GM23338 (cell line): ENCODE data around the gene NUP205.

Source experiments
- CREB1 ChIP-seq: fragments of 250-450 bp; sonication (Bioruptor Pico); IDR thresholded peaks from 2 replicates; pipeline ENCODE4 v1.5.0; 2020; ENCODE audit warnings: low read depth, mild to moderate bottlenecking, moderate library complexity
- CTCF ChIP-seq, 2 experiments: fragments of 200-600 bp in 1 of 2; sonication (generic) in 1 of 2; conservative IDR thresholded peaks; 2 replicates each; pipeline versions ENCODE4 v1.5.1 to v1.6.1; 2016 to 2017; ENCODE audit warnings: antibody characterized with exemption in 2 of 2, low read depth in 2 of 2, mild to moderate bottlenecking in 2 of 2, moderate library complexity in 1 of 2
- ETS1 ChIP-seq: IDR thresholded peaks from 2 replicates; pipeline ENCODE4 v1.6.1; 2016; ENCODE audit warnings: antibody characterized with exemption
- EZH2 ChIP-seq: fragments of 200-600 bp; sonication (generic); IDR thresholded peaks from one replicate; pipeline ENCODE4 v1.8.0; 2017; ENCODE audit warnings: antibody characterized with exemption, mild to moderate bottlenecking, low read depth; ENCODE audit not compliant: unreplicated experiment
- EZH2phosphoT487 ChIP-seq: fragments of 200-600 bp; sonication (generic); IDR thresholded peaks from one replicate; pipeline ENCODE4 v1.8.1; 2018; ENCODE audit warnings: antibody characterized with exemption; ENCODE audit not compliant: unreplicated experiment
- JUNB ChIP-seq: IDR thresholded peaks from one replicate; pipeline ENCODE4 v1.6.1; 2016; ENCODE audit warnings: antibody characterized with exemption; ENCODE audit not compliant: unreplicated experiment
- POLR2AphosphoS5 ChIP-seq: IDR thresholded peaks from 2 replicates; pipeline ENCODE4 v1.6.1; 2016; ENCODE audit warnings: antibody characterized with exemption, low read depth
- REST ChIP-seq: IDR thresholded peaks from one replicate; pipeline ENCODE4 v1.6.1; 2018; ENCODE audit warnings: antibody characterized with exemption; ENCODE audit not compliant: unreplicated experiment
- ZNF114 ChIP-seq: fragments of 250-450 bp; sonication (Bioruptor Pico); IDR thresholded peaks from 2 replicates; pipeline ENCODE4 v1.5.0; 2020; ENCODE audit warnings: mild to moderate bottlenecking, moderate library complexity
- ZNF331 ChIP-seq: fragments of 250-450 bp; sonication (Bioruptor Pico); IDR thresholded peaks from 2 replicates; pipeline ENCODE4 v1.5.0; 2020; ENCODE audit warnings: low read depth, mild to moderate bottlenecking, moderate library complexity

- TF ChIP-seq CTCF (conservative IDR thresholded peaks at IDR 0.05; ENCODE audit: low read depth in 2 of 2): no peak
- TF ChIP-seq REST: no peak
- no peak for TF ChIP-seq EZH2
- TF ChIP-seq JUNB: no peak
- TF ChIP-seq POLR2AphosphoS5: no peak
- TF ChIP-seq CREB1 (CRISPR knock-in tag): no peak
- TF ChIP-seq EZH2phosphoT487: no peak
- TF ChIP-seq ETS1: no peak
- TF ChIP-seq ZNF114: no peak
- TF ChIP-seq ZNF331 (CRISPR knock-in tag): no peak
These were observed 103.8 kb downstream of the NUP205 start for GRCh38 chr7:135661311-135662122.
